ENCODE measurements around the gene RPS8.
"Not testable (repeated sequence)": the region's sequence is repeated elsewhere in the genome, so short reads cannot be mapped to it uniquely, and the experiment has no call there.

RPS8 gene

GRCh38 chr1:44775078-44775929 is at the start of gene RPS8:
Gene RPS8, plus strand, starts transcription at chr1:44775540. Its CDS starts 57 bp downstream, at chr1:44775597.
- peak; percentile 90 for DNase-seq

- DNase-seq: peak; percentile 95
Observed at GRCh38 chr1:44730741-44731512, 44.4 kb upstream of the RPS8 start, which contains the start of gene RNU5D-1. Gene RNU5D-1, minus strand, starts transcription at chr1:44731170.

- DNase-seq: no peak
Observed at GRCh38 chr1:44733365-44733764, 42.0 kb upstream of the RPS8 start.

GRCh38 chr1:44733784-44734183 is 41.6 kb upstream of the RPS8 start:
- no peak for DNase-seq

- DNase-seq: no peak
Observed at GRCh38 chr1:44735992-44736391, 39.3 kb upstream of the RPS8 start.

GRCh38 chr1:44738953-44739306 is 36.4 kb upstream of the RPS8 start:
- not testable (repeated sequence) for DNase-seq

GRCh38 chr1:44739307-44740178 is 35.8 kb upstream of the RPS8 start, which contains the start of gene KIF2C:
Gene KIF2C, plus strand, starts transcription at chr1:44739837. Its CDS starts 96 bp downstream, at chr1:44739933.
- DNase-seq: peak; percentile 99

GRCh38 chr1:44740179-44740617 is 35.1 kb upstream of the RPS8 start:
- no peak for DNase-seq

GRCh38 chr1:44743211-44743610 is 32.1 kb upstream of the RPS8 start:
- DNase-seq: no peak

- DNase-seq: no peak
Observed at GRCh38 chr1:44747878-44748277, 27.5 kb upstream of the RPS8 start.

- no peak for DNase-seq
Observed at GRCh38 chr1:44757420-44757819, 17.9 kb upstream of the RPS8 start.

- no peak for DNase-seq
Observed at GRCh38 chr1:44759077-44759476, 16.3 kb upstream of the RPS8 start.

GRCh38 chr1:44760876-44761275 is 14.5 kb upstream of the RPS8 start:
- no peak for DNase-seq

- not testable (repeated sequence) for DNase-seq
Observed at GRCh38 chr1:44766421-44766820, 8.9 kb upstream of the RPS8 start.

GRCh38 chr1:44775930-44776729 is 790 bp downstream of the RPS8 start:
- peak; percentile 48 for DNase-seq

- no peak for DNase-seq
Observed at GRCh38 chr1:44776730-44777068, 1.4 kb downstream of the RPS8 start.

- DNase-seq: no peak
Observed at GRCh38 chr1:44777547-44777946, 2.2 kb downstream of the RPS8 start.

- no peak for DNase-seq
Observed at GRCh38 chr1:44777969-44778635, 2.8 kb downstream of the RPS8 start.

GRCh38 chr1:44778705-44779576 is 3.6 kb downstream of the RPS8 start:
- no peak for DNase-seq

- DNase-seq: no peak
Observed at GRCh38 chr1:44780583-44781121, 5.3 kb downstream of the RPS8 start.

Data from activated naive CD4-positive, alpha-beta T cell treated with anti-CD3 and anti-CD28 coated beads, Interleukin-2, amount 50 U/mL, for 16 hours (primary cell).